Mesenchymal stem cell (in vitro differentiated cells and primary cell): Measurements from ENCODE around the gene FCN1.

Experiments
- DNase-seq: peaks from one replicate; pipeline ENCODE4 v3.0.0-alpha.2; 2013
- H2AFZ ChIP-seq: one replicate; pipeline ENCODE4 v1.6.1; 2013; ENCODE audit warnings: low read depth, mild to moderate bottlenecking, control low read depth, inconsistent platforms, low read length, moderate library complexity
- H2AK5ac ChIP-seq: 2 replicates; pipeline ENCODE4 v1.6.1; 2013; ENCODE audit warnings: low read length, moderate library complexity, mild to moderate bottlenecking, inconsistent platforms; ENCODE audit not compliant: severe bottlenecking
- H2BK120ac ChIP-seq: one replicate; pipeline ENCODE4 v1.6.1; 2013; ENCODE audit warnings: low read depth, mild to moderate bottlenecking, inconsistent platforms, low read length, moderate library complexity
- H2BK12ac ChIP-seq, 2 experiments: one replicate each; pipeline ENCODE4 v1.6.1; 2013; ENCODE audit warnings: inconsistent platforms in 2 of 2, low read length in 2 of 2, mild to moderate bottlenecking in 2 of 2, moderate library complexity in 2 of 2, control low read depth in 1 of 2
- H2BK15ac ChIP-seq: one replicate; pipeline ENCODE4 v1.6.1; 2013; ENCODE audit warnings: mild to moderate bottlenecking, low read depth, inconsistent platforms; ENCODE audit not compliant: poor library complexity, severe bottlenecking
- H2BK5ac ChIP-seq: 2 replicates; pipeline ENCODE4 v1.6.1; 2013; ENCODE audit warnings: low read depth, mild to moderate bottlenecking, low read length, control low read depth, inconsistent platforms; ENCODE audit not compliant: poor library complexity, severe bottlenecking
- H3K14ac ChIP-seq, 2 experiments: one replicate each; pipeline ENCODE4 v1.6.1; 2013; ENCODE audit warnings: inconsistent platforms in 2 of 2, low read length in 2 of 2, control low read depth in 1 of 2, mild to moderate bottlenecking in 1 of 2, moderate library complexity in 1 of 2
- H3K18ac ChIP-seq, 2 experiments: one replicate each; pipeline ENCODE4 v1.6.1; 2013; ENCODE audit warnings: inconsistent platforms in 2 of 2, low read length in 2 of 2, control low read depth in 1 of 2, low read depth in 1 of 2, mild to moderate bottlenecking in 1 of 2
- H3K23ac ChIP-seq, 2 experiments: one replicate each; pipeline ENCODE4 v1.6.1; 2013; ENCODE audit warnings: inconsistent platforms in 2 of 2, low read length in 2 of 2, mild to moderate bottlenecking in 2 of 2, moderate library complexity in 2 of 2, control low read depth in 1 of 2
- H3K27ac ChIP-seq: 2 replicates; pipeline ENCODE4 v1.5.1; 2013; ENCODE audit warnings: mild to moderate bottlenecking, moderate library complexity, low read length, control low read depth, inconsistent platforms; ENCODE audit not compliant: poor library complexity, severe bottlenecking
- H3K27me3 ChIP-seq, 2 experiments: 2 replicates each; pipeline versions ENCODE4 v1.6.1 to v1.7.0; 2013; ENCODE audit warnings: low read length in 2 of 2, mild to moderate bottlenecking in 2 of 2, moderate library complexity in 2 of 2, control low read depth in 1 of 2, inconsistent platforms in 1 of 2; ENCODE audit not compliant: control insufficient read depth in 1 of 2, insufficient read depth in 1 of 2
- H3K36me3 ChIP-seq, 2 experiments: 2 replicates each; pipeline versions ENCODE4 v1.6.1 to v1.7.0; 2013; ENCODE audit warnings: low read length in 2 of 2, control low read depth in 1 of 2, inconsistent platforms in 1 of 2, low read depth in 1 of 2, mild to moderate bottlenecking in 1 of 2; ENCODE audit not compliant: insufficient read depth in 2 of 2, control insufficient read depth in 1 of 2
- H3K4ac ChIP-seq, 2 experiments: one replicate each; pipeline ENCODE4 v1.6.1; 2013; ENCODE audit warnings: inconsistent platforms in 2 of 2, low read length in 2 of 2, mild to moderate bottlenecking in 2 of 2, moderate library complexity in 2 of 2, control low read depth in 1 of 2, low read depth in 1 of 2
- H3K4me1 ChIP-seq: 2 replicates; pipeline ENCODE4 v1.6.1; 2013; ENCODE audit warnings: low read depth, low read length, control low read depth; ENCODE audit not compliant: control insufficient read depth, insufficient read depth
- H3K4me2 ChIP-seq: 2 replicates; pipeline ENCODE4 v1.6.1; 2013; ENCODE audit warnings: low read length, mild to moderate bottlenecking, inconsistent platforms; ENCODE audit not compliant: poor library complexity, severe bottlenecking
- H3K4me3 ChIP-seq, 2 experiments: 2 replicates each; pipeline versions ENCODE4 v1.5.1 to v1.7.0; 2013; ENCODE audit warnings: low read length in 2 of 2, mild to moderate bottlenecking in 2 of 2, control low read depth in 1 of 2, low read depth in 1 of 2; ENCODE audit not compliant: insufficient read depth in 1 of 2
- H3K79me1 ChIP-seq: replicated peaks from 2 replicates; pipeline ENCODE4 v1.6.1; 2013; ENCODE audit warnings: mild to moderate bottlenecking, control low read depth, low read length, inconsistent platforms; ENCODE audit not compliant: poor library complexity, severe bottlenecking
- H3K9ac ChIP-seq: 2 replicates; pipeline ENCODE4 v1.7.0; 2013; ENCODE audit warnings: mild to moderate bottlenecking, low read length, moderate library complexity
- H3K9me3 ChIP-seq: 2 replicates; pipeline ENCODE4 v1.7.0; 2013; ENCODE audit warnings: mild to moderate bottlenecking, low read length; ENCODE audit not compliant: control insufficient read depth
- H4K8ac ChIP-seq: one replicate; pipeline ENCODE4 v1.6.1; 2013; ENCODE audit warnings: inconsistent platforms, mild to moderate bottlenecking, low read length, moderate library complexity
- H4K91ac ChIP-seq: one replicate; pipeline ENCODE4 v1.6.1; 2013; ENCODE audit warnings: mild to moderate bottlenecking, low read length, inconsistent platforms
- WGBS: methylation state at CpG from one replicate; pipeline ENCODE4 v1.1.7; 2013; ENCODE audit warnings: mixed read lengths; 5-methylcytosine and 5-hydroxymethylcytosine counted together

The FCN1 gene

GRCh38 chr9:134909511-134910481 lies 7.9 kb downstream of the FCN1 start:
- Histone ChIP-seq H2AFZ (no peak overlapping the region), H3K27me3 (peaks cover 8 to 30% of the 10 kb centered on the region in 2 experiments), H3K14ac (no peak overlapping the region), H3K18ac (no peak overlapping the region), H4K91ac (no peak overlapping the region), H3K4ac (no peak overlapping the region), H2AK5ac (no peak overlapping the region), H3K36me3 (no peaks in the 10 kb centered on the region), H3K23ac (no peak overlapping the region), H3K4me3 (no peak overlapping the region), H3K4me2 (no peak overlapping the region), H2BK12ac (no peak overlapping the region), H3K4me1 (peaks cover 3% of the 10 kb centered on the region), H2BK5ac (no peak overlapping the region), H3K9me3 (no peaks in the 10 kb centered on the region), H2BK120ac (no peak overlapping the region), H3K9ac (no peak overlapping the region), H2BK15ac (no peak overlapping the region), H4K8ac (no peak overlapping the region), H3K27ac (no peak overlapping the region), H3K79me1 (no peaks in the 10 kb centered on the region)
- DNase-seq = no peak
- 85% methylated on average over 24 of the region's 24 CpGs for WGBS

GRCh38 chr9:134908524-134909309 lies 9.0 kb downstream of the FCN1 start:
- H3K23ac ChIP-seq = no peak overlapping the region
- no peak for DNase-seq
- H4K8ac ChIP-seq = no peak overlapping the region
- no peak overlapping the region for H3K4me3 ChIP-seq
- H2BK15ac ChIP-seq = no peak overlapping the region
- H3K18ac ChIP-seq = no peak overlapping the region
- peaks cover 8 to 27% of the 10 kb centered on the region in 2 experiments for H3K27me3 ChIP-seq
- peaks cover 3% of the 10 kb centered on the region for H3K4me1 ChIP-seq
- no peak overlapping the region for H4K91ac ChIP-seq
- H3K27ac ChIP-seq = no peak overlapping the region
- H3K4me2 ChIP-seq = no peak overlapping the region
- no peak overlapping the region for H2AFZ ChIP-seq
- no peak overlapping the region for H3K9ac ChIP-seq
- H2BK12ac ChIP-seq = no peak overlapping the region
- no peaks in the 10 kb centered on the region for H3K9me3 ChIP-seq
- H2BK5ac ChIP-seq = no peak overlapping the region
- 77% methylated on average over 11 of the region's 13 CpGs for WGBS
- H2AK5ac ChIP-seq = no peak overlapping the region
- H3K4ac ChIP-seq = no peak overlapping the region
- no peaks in the 10 kb centered on the region for H3K79me1 ChIP-seq
- H3K14ac ChIP-seq = no peak overlapping the region
- no peak overlapping the region for H2BK120ac ChIP-seq
- no peaks in the 10 kb centered on the region for H3K36me3 ChIP-seq

GRCh38 chr9:134902936-134903335 lies 14.8 kb downstream of the FCN1 start:
- Histone ChIP-seq H2BK12ac (no peak overlapping the region), H2AFZ (no peak overlapping the region), H3K23ac (no peak overlapping the region), H3K9me3 (peaks cover 6% of the 10 kb centered on the region), H4K91ac (no peak overlapping the region), H2BK15ac (no peak overlapping the region), H2BK120ac (no peak overlapping the region), H3K27ac (no peak overlapping the region), H3K4me2 (no peak overlapping the region), H3K4me3 (no peak overlapping the region), H3K4me1 (no peaks in the 10 kb centered on the region), H3K27me3 (peaks cover 12 to 20% of the 10 kb centered on the region in 2 experiments), H3K14ac (no peak overlapping the region), H3K36me3 (no peaks in the 10 kb centered on the region), H3K9ac (no peak overlapping the region), H2BK5ac (no peak overlapping the region), H3K79me1 (no peaks in the 10 kb centered on the region), H3K4ac (no peak overlapping the region), H4K8ac (no peak overlapping the region), H2AK5ac (no peak overlapping the region), H3K18ac (no peak overlapping the region)
- DNase-seq = no peak
- no CpG with 5 or more reads among the region's 3 CpGs for WGBS

- no peak overlapping the region for H3K9ac ChIP-seq
- no peaks in the 10 kb centered on the region for H3K36me3 ChIP-seq
- no peak overlapping the region for H2BK120ac ChIP-seq
- H3K18ac ChIP-seq = no peak overlapping the region
- no peak overlapping the region for H2BK12ac ChIP-seq
- H3K23ac ChIP-seq = no peak overlapping the region
- H3K14ac ChIP-seq = no peak overlapping the region
- DNase-seq = no peak
- no CpG with 5 or more reads among the region's 1 CpG for WGBS
- no peak overlapping the region for H2AK5ac ChIP-seq
- no peak overlapping the region for H2BK5ac ChIP-seq
- H4K91ac ChIP-seq = no peak overlapping the region
- no peak overlapping the region for H3K4ac ChIP-seq
- H3K4me1 ChIP-seq = peaks cover 6% of the 10 kb centered on the region
- no peak overlapping the region for H2AFZ ChIP-seq
- H3K4me3 ChIP-seq = no peak overlapping the region
- peaks cover 6% of the 10 kb centered on the region for H3K9me3 ChIP-seq
- H2BK15ac ChIP-seq = no peak overlapping the region
- no peak overlapping the region for H3K27ac ChIP-seq
- H4K8ac ChIP-seq = no peak overlapping the region
- H3K4me2 ChIP-seq = no peak overlapping the region
- peaks cover 15 to 17% of the 10 kb centered on the region in 2 experiments for H3K27me3 ChIP-seq
- H3K79me1 ChIP-seq = no peaks in the 10 kb centered on the region
These were observed 17.9 kb downstream of the FCN1 start for GRCh38 chr9:134899818-134900217.
